ENCODE measurements around the gene MUC4.

MUC4 gene

GRCh38 chr3:195763843-195764825 lies 47.6 kb downstream of the MUC4 start:
- no peak for DNase-seq (ENCODE audit: extremely low read depth in 1 of 2, low read depth in 1 of 2)

GRCh38 chr3:195763076-195763830 lies 48.5 kb downstream of the MUC4 start:
- DNase-seq (ENCODE audit: extremely low read depth in 1 of 2, low read depth in 1 of 2): no peak

- no peak for DNase-seq (ENCODE audit: extremely low read depth in 1 of 2, low read depth in 1 of 2)
Measured at GRCh38 chr3:195762611-195763010, 49.1 kb downstream of the MUC4 start.

- DNase-seq (ENCODE audit: extremely low read depth in 1 of 2, low read depth in 1 of 2): no peak
Measured at GRCh38 chr3:195762249-195762585, 49.5 kb downstream of the MUC4 start.

GRCh38 chr3:195761567-195762248 lies 50.0 kb downstream of the MUC4 start:
- DNase-seq (ENCODE audit: extremely low read depth in 1 of 2, low read depth in 1 of 2): no peak

- DNase-seq (ENCODE audit: extremely low read depth in 1 of 2, low read depth in 1 of 2): no peak
Measured at GRCh38 chr3:195761123-195761566, 50.6 kb downstream of the MUC4 start.

- no peak for DNase-seq (ENCODE audit: extremely low read depth in 1 of 2, low read depth in 1 of 2)
Measured at GRCh38 chr3:195760345-195761122, 51.2 kb downstream of the MUC4 start.

- DNase-seq (ENCODE audit: extremely low read depth in 1 of 2, low read depth in 1 of 2): no peak
Measured at GRCh38 chr3:195758721-195759353, 52.9 kb downstream of the MUC4 start.

GRCh38 chr3:195757827-195758226 lies 53.9 kb downstream of the MUC4 start:
- no peak for DNase-seq (ENCODE audit: extremely low read depth in 1 of 2, low read depth in 1 of 2)

- no peak for DNase-seq (ENCODE audit: extremely low read depth in 1 of 2, low read depth in 1 of 2)
Measured at GRCh38 chr3:195757438-195757770, 54.3 kb downstream of the MUC4 start.

GRCh38 chr3:195755791-195756676 lies 55.7 kb downstream of the MUC4 start:
- peak in 1 of 2 donors; percentile 41 for DNase-seq (ENCODE audit: extremely low read depth in 1 of 2, low read depth in 1 of 2)

GRCh38 chr3:195755391-195755790 lies 56.3 kb downstream of the MUC4 start:
- DNase-seq (ENCODE audit: extremely low read depth in 1 of 2, low read depth in 1 of 2): no peak

GRCh38 chr3:195754906-195755305 lies 56.8 kb downstream of the MUC4 start:
- no peak for DNase-seq (ENCODE audit: extremely low read depth in 1 of 2, low read depth in 1 of 2)

GRCh38 chr3:195754141-195754540 lies 57.6 kb downstream of the MUC4 start:
- DNase-seq (ENCODE audit: extremely low read depth in 1 of 2, low read depth in 1 of 2): no peak

GRCh38 chr3:195753581-195753980 lies 58.1 kb downstream of the MUC4 start:
- no peak for DNase-seq (ENCODE audit: extremely low read depth in 1 of 2, low read depth in 1 of 2)

- no peak for DNase-seq (ENCODE audit: extremely low read depth in 1 of 2, low read depth in 1 of 2)
Measured at GRCh38 chr3:195752546-195753331, 59.0 kb downstream of the MUC4 start.

- no peak for DNase-seq (ENCODE audit: extremely low read depth in 1 of 2, low read depth in 1 of 2)
Measured at GRCh38 chr3:195752066-195752465, 59.7 kb downstream of the MUC4 start.

GRCh38 chr3:195751560-195751959 lies 60.2 kb downstream of the MUC4 start:
- no peak for DNase-seq (ENCODE audit: extremely low read depth in 1 of 2, low read depth in 1 of 2)

All from stimulated activated CD8-positive, alpha-beta memory T cell treated with anti-CD3 and anti-CD28 coated beads, Interleukin-7, amount 100 ng/mL, for 48 hours (primary cell).